RKO (cell line): Measurements from ENCODE around the gene TOX2.

Source experiments
- DNase-seq: peaks from one replicate; pipeline ENCODE4 v3.0.0-alpha.2; 2016; ENCODE audit warnings: low spot score

Gene TOX2, protein sequence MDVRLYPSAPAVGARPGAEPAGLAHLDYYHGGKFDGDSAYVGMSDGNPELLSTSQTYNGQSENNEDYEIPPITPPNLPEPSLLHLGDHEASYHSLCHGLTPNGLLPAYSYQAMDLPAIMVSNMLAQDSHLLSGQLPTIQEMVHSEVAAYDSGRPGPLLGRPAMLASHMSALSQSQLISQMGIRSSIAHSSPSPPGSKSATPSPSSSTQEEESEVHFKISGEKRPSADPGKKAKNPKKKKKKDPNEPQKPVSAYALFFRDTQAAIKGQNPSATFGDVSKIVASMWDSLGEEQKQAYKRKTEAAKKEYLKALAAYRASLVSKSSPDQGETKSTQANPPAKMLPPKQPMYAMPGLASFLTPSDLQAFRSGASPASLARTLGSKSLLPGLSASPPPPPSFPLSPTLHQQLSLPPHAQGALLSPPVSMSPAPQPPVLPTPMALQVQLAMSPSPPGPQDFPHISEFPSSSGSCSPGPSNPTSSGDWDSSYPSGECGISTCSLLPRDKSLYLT

DNA sequence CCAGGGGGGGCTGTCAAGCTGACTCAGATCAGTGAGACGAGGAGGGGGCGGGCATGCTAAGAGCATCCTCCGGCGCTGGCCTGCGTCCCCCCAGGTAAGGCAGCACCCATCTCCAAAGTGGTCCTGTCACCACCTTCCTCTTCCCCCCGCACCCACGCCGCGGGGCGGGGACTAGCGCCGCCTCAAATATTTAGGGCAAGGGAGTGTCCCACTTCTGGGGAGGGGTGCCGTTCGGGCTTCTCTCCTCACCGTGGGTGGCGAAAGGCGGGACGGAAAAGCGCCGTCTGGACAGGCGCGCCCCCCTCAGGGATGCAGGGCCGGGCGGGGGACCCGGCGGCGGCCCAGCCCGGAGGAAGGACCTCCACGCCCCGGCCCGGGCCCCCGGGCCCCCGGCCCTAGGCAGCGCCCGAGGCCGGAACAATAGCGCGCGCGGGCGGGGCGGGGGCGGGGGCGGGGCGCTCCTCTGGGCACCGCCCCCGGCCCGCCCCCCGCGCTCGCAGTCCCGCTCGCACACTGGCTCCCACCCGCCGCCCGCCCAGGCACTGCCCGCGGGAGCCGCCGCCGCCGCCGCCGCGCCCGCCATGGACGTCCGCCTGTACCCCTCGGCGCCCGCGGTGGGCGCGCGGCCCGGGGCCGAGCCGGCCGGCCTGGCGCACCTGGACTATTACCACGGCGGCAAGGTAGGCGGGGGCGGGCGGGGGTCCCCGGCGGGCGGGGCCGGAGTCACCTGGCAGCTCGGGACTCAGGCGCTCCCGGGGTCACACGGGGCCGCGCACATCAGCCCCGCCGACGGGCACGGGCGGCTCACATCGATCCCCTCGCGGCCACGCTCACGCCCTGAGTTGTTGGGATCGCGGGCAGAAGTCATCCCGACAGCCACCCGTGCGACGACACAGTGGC lies at the start of gene TOX2:
TSS of gene TOX2 (plus strand) at position 542 of the 900 bp plus-strand sequence. CDS start at position 582, 40 bp downstream.
- peak; percentile 58 for DNase-seq

DNA sequence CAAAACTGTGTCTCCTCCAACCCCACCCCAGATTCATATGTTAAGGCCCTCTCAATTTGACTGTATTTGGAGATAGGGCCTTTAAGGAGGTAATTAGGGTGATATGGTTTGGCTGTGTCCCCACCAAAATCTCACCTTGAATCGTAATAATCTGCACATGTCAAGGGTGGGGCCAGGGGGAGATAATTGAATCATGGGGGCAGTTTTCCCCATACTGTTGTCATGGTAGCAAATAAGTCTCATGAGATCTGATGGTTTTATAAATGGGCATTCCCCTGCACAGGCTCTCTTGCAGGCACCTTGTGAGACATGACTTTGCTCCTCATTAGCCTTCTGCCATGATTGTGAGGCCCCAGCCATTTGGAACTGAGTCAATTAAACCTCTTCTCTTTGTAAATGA lies 46.6 kb upstream of the TOX2 start:
- DNase-seq: no peak

DNA sequence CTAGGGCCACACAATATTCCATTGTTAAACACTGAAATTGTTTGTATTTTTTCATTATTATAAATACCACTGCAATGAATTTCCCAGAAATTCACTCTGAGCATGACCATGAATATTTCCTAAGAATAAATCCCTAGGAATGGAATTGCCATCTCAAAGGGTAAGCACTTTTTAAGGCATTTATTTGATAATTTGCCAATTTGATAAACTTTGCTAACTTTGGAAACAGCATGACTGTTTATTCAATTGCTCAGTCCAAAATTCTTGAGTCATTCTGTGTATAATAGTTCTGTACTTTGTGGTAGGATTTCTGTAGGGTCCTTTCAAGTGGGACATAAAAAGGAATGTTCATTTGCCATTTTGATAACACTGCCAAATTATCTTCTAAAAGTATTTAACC lies 44.2 kb upstream of the TOX2 start:
- no peak for DNase-seq

DNA sequence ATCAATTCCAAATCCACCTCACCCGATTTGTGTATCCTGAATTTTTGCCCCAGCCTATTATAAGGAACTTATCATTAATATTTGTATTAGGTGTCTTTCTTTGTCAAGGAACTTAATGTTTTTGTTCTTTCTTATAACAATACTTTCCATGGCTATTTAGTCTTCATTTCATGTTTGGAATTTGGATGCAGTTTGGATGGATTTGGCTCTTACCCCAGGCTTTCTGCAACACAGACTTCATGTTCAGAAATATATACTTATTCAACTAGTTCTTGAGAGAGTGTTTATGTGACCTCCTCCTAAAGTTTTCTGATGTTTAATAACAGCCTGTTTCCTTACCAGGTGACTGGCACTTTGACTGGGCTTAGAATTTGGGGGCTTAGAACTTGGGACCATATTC lies 35.9 kb upstream of the TOX2 start:
- no peak for DNase-seq

DNA sequence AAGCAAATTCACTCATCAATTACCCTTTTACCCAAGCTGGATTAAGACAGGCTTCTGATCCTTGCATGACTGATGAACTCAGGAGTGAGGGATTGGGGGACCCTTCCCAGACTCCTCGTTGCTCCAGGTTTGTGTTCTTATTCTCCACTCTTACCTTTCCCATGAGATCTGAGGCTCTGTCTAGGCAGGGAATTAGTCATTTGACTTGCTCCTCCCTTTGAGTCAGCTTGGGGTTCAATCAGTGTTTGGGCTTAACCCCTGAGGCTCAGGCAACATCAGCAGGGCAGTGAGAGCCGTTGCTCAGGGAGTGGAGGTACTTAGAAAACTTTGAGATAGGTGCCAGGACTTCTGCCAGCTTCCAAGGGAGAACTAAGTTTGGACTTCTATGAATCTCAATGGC lies 20.7 kb upstream of the TOX2 start:
- DNase-seq: peak; percentile 62

DNA sequence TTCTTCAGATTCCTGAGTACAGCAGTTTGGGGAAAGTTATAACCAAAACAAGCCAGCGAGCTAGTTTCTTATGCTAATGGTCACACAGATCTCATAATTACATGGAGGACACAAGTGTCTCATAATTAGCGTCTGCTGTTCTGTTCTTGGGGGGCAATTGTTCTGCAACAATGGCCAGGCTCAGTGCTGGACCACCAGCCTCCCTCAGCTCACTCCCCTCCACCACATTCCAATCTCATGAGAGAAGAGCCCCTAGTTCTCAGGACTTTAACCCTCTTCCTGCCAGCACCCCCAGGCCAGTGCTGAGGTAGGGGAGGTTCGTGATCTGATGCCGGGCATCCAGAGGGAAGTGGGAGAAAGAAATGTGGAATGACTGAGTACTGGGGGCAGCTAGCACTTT lies 20.2 kb upstream of the TOX2 start:
- DNase-seq: no peak

DNA sequence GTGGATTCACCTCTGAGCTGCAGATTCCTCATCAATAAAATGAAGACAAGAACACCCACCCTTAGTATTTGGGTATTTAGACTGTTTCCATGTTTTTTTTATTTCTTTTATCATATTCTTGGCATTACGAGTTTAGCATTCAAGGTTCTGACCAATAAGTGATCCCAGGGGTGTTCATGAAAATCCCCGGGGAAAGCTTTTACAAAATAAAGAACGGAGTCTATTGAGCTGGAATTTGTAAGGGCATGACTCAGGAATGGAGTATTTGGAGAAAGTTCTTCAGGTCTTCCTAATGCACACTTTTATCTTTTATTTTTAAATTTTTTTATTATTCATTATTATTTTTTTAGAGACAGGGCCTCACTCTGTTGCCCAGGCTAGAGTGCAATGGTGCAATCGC lies 19.4 kb upstream of the TOX2 start:
- no peak for DNase-seq

DNA sequence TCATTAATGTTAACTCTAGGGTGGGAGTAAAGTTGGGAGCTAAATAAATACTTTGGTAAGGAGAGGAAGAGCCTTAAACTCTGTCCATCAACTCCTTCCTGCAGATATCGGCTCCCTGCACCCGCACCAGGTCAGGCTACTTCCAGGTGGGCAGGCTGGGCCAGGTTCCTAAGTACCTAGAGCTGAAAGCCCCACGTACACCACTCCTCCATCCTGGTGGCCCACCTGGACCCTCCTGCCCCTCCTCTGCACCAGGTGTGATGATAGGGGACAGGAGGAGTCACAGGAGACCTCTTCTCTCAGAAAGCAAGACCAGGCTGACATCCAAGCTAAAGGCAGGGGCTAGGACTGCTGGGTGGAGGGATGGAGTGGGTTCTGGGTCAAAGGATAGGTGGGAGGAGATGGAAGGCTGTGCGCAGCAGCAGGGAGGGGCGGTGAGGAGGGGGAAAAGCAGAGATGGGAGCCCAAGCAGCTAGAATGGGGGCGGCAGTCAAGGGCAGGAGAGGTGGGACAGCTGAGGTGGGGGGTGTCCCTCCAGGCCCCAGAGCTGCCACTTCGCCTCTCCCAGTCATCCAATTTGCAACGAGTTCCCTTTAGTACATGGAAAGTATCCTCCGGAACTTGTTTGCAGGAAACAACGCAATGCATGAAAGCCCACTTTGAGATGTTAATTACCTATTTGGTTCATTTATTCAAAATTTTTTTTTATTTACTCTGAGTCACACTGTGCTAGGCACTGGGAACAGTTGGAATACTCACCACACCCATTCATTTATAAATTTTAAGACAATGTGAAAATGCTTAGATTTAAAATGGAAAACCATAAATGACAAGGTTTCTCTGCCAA lies 15.2 kb upstream of the TOX2 start:
- DNase-seq: no peak

DNA sequence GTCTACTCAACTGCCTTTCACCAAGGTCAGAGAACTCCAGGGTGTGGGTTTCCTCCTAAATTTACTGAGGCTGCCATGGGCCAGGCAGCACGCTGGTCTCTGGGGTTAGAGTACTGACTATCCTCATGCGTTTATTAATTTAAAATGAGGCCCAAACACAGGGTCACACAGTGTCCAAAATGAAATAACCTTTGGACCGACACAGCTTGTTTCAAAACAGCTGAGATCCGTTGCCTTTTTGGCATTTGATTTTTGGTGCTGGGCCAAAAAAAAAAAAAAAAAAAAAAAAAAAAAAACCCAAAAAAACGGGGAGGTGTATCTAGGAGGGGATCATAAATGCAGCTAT lies 14.6 kb upstream of the TOX2 start:
- DNase-seq: no peak

DNA sequence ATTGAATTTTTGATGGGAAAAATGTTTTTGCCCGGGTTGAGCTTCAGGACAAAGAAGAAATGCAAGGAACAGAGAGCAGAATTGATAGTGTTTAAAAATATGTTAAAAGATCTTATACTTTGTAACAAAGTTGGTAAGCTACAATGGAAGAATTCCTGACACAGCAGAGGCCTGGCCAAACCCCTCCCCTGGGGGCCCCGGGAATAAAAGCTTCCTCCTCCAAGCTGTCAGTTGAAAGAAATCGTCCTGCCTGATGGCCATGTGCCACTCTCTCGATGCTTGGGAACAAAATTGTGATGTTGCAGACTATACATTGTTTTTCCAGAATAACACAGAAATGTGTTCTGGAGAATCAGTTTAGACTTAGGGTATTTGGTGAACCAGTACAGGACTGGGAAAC lies 14.2 kb upstream of the TOX2 start:
- DNase-seq: no peak

DNA sequence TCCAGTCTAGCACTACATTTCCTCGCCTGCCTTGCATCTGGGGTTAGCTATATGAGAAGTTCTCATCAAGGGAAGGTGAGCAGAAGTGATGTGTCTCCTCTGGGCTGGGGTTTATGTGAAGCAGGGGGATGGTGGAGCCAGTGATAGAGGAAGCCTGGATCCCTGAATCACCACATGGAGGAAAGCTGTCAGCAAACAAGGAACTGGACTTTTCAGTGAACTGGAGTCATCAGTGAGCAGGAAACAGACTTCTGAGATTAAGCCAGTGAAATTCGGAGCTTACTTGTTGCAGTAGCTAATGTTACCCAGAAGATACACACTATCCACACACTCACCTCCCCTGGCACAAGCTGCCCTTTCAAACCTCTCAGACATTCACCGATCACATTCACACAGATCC lies 13.4 kb upstream of the TOX2 start:
- no peak for DNase-seq

DNA sequence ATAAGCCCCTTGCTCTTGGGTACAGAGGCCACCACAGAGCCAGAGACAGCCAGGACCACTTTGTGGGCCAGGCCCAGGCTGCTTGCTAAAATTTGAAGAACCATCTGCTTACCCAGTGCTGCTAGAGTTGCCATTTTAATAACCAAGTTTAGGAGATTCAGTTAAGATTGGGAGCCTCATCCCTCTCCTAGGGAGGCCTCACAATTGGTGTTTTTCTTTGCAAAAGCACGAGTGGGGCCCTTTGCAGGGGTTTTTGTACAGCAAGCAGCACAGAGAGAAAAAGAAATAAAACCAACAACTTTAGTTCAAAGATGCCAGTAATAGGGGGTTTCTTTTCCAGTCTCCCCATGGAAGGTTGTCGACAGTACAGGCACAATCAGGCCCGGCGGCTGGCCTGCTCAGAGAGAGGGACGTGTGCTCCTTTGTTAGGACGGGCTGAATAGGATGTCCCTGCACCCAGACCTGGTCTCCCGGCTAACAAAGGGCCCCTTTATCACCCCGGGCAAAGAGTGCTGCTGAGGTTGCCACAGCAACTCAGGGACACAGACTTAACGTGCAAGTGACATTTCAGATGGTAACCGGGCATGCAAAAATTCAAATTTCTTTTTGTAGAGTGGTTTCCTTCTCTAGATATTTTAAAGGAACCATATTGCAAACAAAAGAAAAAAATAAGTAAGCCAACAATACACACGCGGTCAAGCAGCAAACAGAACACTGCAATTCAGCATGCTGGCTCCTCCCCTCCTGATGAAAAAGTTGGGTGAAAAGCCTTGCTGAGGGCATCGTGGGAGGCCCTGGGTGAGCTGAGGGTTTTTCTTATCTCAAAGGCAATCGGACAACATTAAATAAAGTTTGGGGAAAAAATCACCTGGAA lies 10.5 kb upstream of the TOX2 start:
- DNase-seq: no peak

DNA sequence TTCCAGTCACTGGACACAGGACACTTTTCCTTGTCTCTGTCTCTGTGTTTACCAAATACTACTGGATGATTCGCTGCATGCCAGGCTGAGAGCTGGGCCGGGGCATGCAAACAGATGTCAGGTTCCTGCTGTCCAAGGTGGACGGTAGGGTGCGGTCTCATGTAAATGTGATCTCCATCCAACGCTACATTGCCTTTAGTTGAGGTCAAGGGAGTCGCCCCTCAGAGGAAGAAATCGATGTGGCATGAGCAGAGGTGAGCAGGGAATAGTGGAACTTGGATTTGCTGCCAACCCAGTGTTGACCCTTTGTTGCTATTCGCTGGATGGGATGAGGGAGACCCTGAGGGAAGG lies 9.8 kb upstream of the TOX2 start:
- DNase-seq: no peak

DNA sequence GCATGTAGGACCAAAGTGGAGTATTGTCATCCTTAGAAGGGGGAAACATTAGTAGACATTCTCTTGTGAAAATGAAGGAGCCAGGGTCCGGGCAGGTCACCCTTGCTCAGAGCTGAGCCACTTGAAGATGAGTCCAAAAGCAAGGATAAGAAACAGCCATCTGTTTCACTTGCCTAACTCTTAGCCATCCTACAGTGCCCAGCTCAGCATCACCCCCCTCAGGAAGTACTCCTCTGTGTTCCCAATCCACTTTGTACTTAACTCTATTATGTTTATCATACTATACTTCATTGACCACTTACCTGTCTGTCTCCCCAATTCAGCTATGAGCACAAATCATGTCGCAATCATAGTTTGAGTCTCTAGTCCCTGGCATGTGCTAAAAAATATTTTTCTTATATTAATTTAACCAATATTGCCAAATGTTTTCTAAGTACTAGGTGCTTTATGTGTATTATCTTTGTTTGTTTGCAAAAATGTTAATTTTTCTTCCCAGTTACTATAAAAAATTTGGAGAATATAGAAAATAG lies 8.1 kb upstream of the TOX2 start:
- DNase-seq: no peak

DNA sequence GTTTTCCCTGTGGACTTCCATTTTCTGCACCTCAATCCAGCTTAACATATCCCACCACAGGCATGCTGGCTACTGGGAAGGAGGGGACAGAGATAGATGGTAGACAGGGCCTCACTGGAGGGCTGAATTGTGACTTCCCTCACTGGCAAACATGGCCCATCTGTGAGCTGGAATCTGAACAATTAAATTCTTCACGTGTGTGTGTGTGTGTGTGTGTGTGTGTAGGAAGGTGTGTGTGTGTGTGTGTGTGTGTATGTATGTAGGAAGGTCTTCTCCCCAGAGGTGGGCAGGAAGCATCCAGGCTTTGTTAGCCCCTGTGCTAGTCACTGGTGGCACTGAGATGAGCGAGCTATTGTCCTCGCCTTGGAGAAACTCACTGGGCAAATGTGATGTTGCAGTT lies 5.4 kb upstream of the TOX2 start:
- DNase-seq: no peak

DNA sequence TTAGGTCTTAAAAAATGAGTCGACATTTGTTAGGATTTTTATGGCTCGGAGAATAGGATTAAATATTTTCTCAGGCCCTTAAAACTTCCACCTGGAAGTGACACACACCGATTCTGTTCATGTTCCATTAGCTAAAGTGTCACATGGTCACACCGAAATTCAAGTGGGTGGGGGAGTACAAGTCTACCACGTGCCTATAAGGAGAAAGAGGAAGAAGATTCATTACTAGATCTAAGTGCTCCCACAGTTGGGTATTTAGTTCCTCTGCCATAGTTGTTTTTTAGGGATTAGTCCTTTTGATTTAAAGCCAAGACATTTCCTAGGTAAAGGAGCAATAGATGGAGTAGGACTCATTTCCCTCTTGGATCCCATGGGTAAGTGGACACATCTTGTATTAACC lies 4.9 kb upstream of the TOX2 start:
- DNase-seq: no peak

DNA sequence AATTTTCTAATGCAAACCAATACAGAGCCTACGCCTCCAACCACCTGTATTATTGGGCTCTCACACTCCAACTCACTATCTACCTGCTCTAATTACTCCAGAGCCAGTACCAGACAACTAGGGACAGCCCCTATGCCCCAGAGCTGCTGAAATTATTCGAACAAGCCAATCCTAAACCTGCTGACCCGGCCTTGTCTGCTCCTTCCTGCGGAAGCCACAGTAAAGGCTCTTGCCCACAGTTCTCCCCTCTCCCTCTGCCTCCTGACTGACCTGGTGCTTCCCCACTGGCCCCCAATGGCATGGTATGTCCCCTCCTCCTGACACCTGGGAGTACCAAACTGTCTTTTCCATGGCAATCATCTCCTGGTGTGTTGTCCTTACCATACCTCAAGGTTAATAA lies 4.1 kb upstream of the TOX2 start:
- DNase-seq: no peak

DNA sequence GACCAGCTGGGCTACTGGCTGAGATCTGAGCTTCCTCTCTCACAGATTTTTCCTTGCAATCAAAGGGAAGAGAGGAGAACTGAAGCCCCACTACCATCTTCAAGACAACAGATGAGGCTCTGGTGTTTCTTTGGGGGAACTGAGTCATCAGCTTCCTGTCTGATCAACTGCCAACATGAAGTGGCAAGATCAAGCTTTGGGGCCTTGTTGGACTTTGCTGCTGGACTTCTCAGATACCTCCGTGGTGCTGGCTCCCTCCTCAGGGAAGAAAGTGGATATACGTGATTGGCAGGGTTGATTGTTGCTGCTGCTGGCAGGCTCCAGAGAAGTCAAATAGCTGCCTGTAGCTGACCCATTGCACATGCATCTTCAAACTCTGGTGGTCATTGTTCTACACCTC lies 3.6 kb upstream of the TOX2 start:
- peak; percentile 52 for DNase-seq

DNA sequence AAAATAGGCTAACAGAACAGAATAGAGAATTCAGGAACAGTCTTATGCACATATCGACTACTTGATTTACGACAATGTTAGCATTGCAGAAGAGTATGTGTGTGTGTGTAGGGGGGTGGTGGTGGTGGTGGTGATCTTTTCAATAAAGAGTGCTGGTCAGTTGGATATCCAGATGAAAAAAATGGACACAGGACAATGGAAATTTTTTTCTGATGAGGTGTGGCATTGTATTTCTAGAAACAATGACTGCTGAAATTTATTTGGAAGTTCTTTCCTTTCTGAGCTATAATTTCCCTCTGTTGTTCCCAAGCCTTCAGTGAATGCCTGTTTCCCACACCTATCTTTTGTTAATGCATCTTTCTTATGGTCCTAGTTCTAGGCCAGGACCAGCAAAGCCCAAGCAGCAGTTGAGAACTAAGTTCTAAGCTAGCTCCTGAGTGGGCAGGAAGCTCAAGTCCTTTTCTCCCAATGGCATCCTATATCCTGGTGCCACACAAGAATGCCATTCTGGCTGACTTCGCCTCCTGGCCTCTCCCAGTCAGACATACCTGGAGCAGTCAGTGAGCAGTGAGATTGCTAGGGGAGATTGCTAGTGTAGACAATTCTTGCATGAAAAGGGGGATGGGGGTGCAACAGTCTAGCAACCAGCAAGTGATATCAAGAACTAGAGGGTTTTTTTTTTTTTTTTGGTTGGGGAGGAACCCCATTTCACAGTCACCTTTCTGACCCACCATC lies 1.2 kb upstream of the TOX2 start:
- no peak for DNase-seq
